GM21723 (cell line): ENCODE data around the gene METTL1.

Source experiments
- ATAC-seq: cut with Tn5 transposase; IDR thresholded peaks from one replicate; pipeline ENCODE4 v1.9.1; 2021; ENCODE audit warnings: mild to moderate bottlenecking, moderate library complexity; ENCODE audit not compliant: unreplicated experiment

Gene METTL1

DNA sequence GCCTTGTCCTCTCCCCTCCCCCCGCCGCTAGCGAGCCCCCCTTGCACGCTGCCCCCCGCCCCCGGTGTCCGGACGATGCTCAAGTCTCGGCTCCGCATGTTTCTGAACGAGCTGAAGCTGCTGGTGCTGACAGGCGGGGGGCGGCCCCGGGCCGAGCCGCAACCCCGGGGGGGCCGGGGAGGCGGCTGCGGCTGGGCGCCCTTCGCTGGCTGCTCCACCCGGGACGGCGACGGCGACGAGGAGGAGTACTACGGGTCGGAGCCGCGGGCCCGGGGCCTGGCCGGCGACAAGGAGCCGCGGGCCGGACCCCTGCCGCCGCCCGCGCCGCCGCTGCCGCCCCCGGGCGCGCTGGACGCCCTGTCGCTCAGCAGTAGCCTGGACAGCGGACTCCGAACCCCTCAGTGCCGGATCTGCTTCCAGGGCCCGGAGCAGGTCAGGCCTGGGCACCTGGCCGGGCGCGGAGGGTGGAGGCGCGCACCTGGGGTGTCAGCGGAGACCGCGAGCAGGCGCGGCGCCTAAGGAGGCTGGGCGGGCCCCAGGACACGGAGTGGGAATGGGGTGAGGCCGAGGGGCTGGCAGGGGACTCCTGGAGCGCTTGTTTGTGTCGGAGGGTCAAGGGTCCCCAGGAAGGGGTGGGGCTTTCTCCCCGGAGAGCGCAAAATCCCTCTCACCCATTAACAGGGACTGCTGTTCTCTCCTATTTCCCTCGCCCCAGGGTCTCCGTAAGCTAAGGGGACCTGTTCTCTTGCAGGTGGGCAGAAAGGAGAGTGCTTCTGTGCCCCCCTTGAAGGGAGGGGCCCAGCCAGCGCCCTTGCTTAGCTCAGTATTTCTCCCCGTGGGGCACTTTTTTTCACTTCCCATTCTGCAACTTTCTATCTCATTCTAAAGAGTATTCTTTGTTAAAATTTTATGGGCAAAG, 16.2 kb downstream of the METTL1 start:
- no peak for ATAC-seq

DNA sequence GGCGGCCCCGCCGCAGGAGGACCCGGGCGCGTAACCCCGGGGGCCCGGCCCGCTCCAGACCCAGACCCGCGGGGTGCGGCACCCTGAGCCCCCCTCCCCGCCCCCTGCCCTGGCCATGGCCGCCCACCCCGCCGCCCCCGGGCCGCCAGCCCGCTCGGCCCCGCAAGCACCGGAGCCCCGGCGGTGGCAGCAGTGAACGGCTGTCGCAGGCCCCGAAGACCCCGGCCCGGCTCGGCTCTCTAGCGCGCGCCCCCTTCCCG, 16.8 kb downstream of the METTL1 start:
- no peak for ATAC-seq

DNA sequence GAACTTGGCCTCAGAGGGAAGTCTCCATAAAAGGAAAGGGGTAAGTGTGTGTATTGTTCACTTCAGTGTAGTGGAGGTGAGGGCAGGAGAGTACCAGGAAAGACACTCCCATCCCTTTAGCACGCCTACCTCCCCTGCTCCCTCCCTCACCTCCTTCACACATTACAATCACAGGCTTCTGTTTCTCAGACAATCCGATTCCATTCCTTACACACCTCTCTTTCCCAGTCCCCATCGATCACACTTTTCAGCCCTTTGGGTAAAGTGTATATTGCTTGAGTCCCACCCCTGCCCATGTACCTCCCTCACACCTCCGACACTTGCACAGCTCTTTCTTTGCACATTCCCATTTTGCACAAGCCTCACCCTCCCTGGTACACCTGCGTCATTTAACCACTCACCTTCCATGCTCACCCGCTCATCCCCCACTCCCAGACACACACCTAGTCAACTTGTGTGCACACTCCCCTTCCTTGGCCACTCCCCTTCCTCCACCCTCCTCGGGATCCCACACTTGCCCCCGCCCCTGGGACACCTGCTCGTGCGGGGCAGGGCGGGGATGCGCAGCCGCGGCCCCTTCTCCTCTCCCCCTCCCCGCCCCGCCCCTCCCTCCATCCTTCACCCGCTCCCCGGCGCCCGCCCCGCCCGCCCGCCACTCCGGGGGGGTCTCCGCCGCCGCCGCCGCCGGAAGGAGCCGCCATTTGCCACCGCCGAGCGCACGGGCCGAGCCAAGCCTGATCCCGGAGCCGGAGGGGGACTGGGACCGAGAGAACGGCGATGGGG, 17.3 kb downstream of the METTL1 start, which contains the start of gene MARCHF9:
TSS of gene MARCHF9 (plus strand) at position 693 of the 783 bp plus-strand sequence. CDS start 426 bp downstream, outside the sequence.
- peak; percentile 45 for ATAC-seq

DNA sequence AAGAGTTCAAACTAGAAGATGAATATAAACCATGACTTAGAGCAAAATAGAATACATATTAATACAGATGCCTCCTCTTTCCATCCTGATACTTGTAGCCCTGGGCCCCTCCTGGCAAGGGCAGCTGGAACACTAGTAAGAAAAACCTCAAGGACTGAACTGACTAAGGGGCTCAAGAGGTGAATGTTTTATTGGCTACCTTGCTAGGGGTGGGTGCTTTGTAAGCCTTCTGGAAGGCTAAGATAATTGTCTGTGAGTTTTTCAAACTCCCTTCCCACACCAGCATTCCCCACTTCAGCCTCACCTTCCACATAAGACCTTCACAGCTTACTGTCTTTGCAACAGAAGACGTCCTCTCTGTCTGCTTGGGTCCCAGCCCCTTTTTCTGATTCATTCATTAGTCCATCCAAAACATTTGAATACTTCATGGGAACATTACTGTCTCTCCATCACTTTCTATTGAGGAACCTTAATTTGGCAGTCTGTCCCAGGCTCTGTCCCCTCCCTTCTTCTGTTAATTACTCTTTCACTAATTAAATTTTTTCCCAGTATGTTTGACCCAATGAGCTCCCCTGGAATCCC, 18.1 kb downstream of the METTL1 start:
- ATAC-seq: no peak

DNA sequence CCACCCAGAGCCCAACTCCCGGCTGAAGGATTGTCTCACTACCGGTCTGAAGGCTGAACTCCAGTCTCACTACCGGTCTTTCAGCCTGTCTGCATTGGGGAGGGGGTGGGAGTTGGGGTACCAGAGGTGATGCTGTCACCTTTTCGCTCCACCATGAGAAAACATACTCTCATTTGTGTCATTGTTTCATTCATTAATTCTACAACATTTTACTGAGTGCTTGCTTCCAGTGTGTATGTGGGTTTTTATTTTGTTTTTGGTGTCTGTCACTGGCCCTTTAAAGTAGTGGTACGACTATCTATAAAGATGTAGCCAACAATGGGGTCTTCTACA, 19.3 kb downstream of the METTL1 start:
- no peak for ATAC-seq

DNA sequence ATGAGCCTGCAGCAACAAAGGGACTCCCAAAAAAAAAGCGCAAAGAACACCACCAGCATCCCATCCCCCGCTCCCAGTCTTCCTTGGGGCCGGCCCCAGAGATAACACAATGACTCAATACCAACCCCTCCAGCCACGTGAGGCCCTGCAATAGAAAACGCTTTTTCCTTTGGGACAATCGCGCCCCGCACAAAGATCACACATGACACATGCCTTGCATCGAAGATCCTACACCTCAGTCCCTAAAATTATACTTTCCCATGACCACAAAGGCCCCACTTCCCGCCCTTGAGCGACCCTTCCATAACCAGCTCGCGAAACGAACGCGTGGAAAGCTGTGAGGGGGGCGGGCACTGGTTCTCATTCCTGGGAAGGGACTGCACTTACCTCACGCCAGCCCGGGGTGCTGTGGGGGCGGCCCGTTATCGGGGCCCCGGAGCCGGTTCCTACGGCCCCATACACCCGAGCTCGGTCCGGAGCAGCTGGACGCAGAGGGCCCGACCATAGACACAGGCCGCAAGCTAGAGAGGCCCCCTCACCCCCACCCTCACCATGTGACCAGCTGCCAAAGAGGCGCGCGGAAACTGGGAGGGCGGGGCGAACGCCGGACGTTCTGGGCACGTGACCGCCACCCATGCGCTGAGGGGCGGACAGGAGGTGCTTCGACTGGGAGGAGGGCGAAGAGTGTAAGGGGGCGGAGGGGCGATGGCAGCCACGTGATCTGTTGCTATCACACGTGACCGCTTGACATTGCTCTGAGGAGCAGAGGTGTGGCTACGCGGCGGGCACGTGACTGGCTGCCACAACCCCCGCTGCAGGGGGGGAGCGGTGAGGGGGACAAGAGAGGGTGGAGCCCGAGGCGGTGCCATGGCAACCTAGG, 19.9 kb downstream of the METTL1 start, which contains the start of gene CDK4:
TSS of gene CDK4 (minus strand) at position 523 of the 880 bp plus-strand sequence. CDS start 593 bp downstream, outside the sequence.
- ATAC-seq: peak; percentile 66

DNA sequence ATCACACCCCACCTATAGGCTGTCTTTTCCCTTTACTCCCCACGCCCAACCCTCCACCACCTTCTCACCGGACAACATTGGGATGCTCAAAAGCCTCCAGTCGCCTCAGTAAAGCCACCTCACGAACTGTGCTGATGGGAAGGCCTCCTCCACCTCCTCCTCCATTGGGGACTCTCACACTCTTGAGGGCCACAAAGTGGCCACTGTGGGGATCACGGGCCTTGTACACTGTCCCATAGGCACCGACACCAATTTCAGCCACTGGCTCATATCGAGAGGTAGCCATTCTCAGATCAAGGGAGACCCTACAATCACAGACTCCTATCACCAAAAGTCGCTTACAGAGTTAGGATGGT, 20.5 kb downstream of the METTL1 start:
- no peak for ATAC-seq

DNA sequence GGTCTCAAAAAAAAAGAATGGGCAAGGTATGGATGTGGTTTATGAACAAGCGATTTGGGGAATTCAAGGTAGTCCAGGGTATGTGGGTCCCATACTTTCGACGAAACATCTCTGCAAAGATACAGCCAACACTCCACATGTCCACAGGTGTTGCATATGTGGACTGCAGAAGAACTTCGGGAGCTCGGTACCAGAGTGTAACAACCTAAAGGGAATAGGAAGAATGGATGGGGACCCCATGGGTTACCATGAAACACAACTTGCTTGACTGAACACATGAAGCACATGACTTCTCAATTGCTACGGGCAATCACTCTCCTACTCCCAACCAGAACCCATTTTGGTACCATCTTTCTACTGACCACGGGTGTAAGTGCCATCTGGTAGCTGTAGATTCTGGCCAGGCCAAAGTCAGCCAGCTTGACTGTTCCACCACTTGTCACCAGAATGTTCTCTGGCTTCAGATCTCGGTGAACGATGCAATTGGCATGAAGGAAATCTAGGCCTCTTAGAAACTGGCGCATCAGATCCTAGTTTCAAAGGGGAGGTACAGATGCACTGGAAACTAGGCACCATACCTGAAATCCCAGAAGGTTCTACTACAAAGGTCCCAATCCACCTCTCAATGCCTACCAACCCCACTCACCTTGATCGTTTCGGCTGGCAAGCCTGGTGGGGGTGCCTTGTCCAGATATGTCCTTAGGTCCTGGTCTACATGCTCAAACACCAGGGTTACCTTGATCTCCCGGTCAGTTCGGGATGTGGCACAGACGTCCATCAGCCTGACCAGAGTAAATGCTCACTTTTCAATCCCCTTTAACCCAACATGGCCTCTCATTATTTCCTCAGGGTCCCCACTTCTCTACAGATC, 21.1 kb downstream of the METTL1 start:
- ATAC-seq: no peak

DNA sequence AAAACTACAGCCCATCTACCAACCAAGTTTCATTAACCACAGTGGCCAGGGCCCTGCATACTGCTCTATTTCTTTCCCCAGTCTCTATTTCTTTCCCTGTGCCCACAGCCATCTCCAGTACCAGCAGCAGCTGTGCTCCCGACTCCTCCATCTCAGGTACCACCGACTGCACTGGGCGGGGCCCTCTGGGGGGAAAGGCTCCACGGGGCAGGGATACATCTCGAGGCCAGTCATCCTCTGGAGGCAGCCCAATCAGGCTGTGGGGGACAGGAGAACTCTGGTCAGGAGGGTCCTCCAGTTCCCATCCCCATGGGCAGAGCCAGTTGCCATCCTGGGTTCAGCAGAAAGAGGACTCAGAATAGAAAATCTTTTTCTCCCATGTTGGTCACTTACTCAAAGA, 22.8 kb downstream of the METTL1 start:
- ATAC-seq: no peak

DNA sequence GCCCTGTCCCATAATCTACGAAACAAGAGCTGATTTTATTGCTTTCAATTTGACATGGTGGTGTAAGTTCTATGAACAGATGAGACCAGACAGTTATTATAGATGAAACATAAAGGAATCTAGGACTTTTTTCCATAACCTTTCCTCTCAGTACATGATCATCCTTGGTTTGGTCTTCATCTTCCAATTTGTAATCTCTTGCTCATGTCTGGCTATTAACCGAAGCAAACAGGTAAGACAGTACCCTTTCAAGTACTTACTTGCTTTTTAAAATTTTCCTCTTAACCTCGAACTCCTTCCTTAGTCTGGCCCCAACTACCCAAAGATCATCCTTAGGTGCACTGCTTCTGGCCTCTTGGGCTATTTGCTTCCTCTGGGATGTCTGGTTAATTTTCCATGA, 25.9 kb downstream of the METTL1 start:
- ATAC-seq: no peak

DNA sequence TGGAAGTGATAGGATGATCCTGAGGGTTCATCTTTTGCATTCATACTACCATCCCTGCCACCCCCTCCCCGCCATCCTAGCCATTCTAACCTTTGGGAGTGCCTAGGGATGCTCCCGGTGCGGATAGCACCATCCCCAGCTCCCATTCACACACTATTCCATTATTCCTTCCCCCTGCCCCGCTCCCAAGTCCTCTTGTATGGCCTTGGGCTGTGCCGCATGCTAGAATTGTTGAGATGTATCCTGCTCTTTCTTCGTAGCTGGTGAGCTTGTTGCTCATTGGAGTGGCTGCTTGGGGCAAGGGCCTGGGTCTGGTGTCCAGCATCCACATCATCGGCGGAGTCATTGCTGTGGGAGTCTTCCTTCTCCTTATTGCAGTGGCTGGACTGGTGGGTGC, 26.4 kb downstream of the METTL1 start:
- no peak for ATAC-seq

DNA sequence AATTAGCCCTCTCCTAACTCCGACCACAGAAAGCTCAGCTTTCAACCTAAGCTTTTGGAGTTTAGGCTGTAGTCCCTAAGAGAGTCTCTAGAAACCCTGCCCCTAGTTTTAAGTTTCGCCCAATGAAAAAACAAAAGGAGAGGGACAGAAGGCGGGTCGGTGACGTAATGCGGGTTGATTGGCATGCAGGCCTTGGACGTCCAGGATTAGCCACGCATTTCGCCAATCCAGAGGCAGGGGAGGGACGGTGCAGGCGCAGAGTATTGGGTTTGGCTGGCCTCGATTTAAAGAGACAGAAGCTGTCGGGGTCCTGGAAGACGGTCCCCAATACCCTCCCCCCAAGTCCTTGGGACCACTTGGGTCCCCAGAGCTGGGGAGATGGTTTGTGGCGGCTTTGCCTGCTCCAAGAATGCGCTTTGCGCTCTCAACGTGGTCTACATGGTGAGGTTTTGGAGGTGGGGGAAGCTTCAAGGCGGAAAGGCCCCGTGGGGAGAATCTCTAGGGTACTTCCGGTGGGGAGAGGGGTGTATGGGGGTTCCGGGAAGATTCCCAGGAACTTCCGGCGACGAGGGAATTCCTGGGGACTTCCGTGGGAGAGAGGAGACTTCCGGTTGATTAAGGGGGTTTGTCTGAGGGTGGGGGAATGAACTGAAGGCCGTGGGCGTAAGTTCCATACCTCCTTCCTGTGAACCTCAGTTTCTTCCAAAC, 27.0 kb downstream of the METTL1 start, which contains the start of gene TSPAN31:
TSS of gene TSPAN31 (plus strand) at position 263 of the 708 bp plus-strand sequence. CDS start at position 379, 116 bp downstream.
- peak; percentile 83 for ATAC-seq

DNA sequence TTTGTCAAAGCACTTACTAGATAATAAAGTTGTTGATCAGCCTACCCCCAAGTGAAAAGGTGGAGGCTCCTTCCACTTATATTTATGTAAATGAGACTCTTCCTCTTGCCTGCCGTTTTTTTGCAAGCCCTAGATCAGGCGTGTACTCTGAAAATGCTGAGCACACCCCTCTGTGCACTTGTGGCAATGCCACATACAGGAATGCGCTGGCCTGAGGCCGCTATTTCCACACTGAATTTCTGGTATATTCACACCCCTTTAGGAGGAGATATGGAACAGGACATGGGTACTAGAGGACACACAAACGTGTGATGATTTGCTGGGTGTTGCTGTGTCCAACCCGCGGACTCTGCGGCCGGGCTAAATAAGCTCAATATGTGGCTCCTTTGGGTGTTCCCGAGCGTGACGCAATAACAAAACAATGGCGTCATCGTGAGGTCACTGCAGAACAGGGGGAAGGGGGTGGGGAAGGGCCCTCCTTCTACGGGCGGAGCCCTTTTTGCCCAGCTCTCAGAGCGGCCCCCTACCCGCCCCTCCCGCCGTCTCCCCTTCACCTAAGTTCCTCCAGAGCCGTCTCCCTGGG, 27.6 kb downstream of the METTL1 start:
- peak; percentile 40 for ATAC-seq

DNA sequence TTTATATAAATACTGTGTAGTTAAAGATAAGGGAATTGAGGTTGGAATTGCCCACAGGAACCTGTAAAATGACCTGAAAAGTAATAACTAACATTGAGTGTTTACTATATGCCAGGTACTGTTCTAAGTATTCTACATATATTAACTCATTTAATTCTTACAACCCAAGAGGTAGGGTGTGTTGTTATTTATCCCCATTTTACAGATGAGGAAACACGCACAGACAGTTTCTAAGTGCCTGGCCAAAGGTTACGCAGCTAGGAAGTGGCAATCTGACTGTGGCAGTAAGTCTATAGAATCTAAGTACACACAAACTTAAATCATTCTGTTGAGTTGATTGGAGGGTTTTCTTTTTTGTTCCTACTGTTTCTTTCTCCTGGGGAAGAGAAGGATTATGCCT, 28.1 kb downstream of the METTL1 start:
- no peak for ATAC-seq

DNA sequence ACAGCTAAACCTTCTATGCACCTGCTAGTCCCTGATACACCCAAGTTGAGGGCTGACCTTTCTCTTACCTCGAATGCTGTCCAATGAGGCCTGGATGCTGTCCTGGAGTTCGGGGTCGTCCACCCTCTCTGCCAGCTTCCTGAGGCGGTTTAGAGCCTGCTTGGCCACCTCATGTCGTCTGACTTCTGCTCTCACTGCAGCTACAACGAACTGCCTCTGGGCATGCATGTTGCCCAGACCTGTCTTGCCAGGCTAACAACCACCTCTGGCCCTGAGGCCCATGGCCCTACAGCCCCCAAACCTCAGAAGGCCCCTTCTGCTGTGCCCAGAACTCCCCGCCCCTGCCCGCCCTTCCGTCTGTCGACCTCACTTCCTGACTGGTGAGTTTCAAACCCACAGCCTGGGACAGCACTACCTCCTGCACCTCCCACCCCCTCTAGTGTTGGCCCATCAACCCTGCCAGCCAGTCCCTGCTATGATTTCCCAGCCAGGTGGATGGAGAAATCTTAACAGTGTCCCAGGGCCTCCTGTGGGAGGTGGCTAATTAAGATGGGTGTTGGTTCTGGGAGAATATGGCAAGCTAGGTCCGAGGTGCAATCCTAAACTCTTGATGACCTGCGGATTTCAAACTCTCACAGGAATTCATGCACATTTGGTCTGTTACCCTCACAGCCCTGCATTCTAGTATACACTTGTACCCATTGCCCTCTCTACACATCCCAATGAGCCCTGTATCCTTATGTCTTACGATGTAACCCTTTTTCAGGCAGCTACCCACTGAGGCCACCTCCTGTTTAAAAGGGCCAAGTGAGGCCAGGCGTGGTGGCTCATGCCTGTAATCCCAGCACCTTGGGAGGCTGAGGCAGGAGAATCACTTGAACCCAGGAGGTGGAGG, 29.8 kb downstream of the METTL1 start:
- ATAC-seq: peak; percentile 66

DNA sequence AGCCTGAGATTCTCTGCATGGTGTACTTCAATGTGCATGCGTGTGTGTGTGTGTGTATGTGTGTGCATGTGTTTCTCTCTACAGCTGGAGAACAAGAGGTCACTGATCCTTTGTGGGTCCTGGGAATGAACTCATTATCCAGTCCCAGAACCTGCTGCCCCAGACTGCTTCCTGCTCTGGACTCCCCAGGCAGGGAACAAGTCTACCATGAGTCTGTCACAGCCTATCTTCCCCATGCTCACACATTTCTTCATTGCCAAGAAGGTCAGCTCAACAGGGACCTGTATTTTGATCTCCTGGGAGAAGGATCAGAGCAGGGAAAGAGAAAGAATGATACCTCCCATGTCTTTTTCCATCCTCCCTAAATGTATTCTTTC, 30.5 kb downstream of the METTL1 start:
- ATAC-seq: peak; percentile 1

DNA sequence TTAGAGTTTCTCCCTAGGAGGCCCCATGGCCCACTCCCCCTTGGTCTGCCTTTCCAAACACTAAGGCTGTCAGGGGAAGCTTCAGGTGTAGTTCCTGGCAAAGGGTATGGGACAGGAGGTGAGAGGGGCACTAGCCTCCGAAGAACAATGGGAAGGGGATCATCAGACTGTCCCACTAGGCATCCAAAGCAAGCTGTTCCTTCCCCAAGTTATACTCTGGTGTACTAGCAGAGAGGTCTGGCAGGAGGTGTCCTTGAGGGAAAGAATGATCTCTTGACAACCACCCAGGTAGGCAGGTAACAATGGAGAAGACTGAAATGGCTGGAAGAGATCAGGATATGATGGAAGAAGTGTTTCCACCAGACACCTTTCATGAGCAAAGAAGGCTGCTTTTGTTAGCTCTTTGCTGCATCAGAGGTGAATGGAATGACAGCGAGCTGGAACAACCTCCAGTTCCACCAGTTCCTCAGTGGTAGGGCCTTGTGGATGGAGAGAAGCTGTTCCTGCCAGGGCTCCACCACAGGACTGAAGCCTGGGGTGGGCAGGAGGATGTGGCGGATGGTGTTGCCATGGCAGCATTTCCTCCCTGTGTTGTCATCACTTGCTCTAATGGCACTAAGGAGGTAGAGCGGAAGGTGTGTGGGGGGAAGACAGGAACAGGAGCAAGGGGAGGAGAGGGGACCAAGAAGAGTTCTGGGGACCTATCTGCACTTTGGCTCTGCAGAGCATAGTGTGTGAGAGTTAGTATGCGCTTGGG, 31.1 kb downstream of the METTL1 start:
- ATAC-seq: peak; percentile 47
